ENCODE measurements around the gene PNMT. TPM values are rescaled to one million over a fixed set of nuclear protein-coding genes. Genes with fewer than 3 reads are reported as not detected.

The PNMT gene
- total and polyA plus RNA-seq, 2 of the 13 experiments (the other 11 are each of a cell fraction or from before 2014, with no cell fraction given) = 0.25 TPM; not detected in 1

- TF ChIP-seq ZNF646 (CRISPR knock-in tag; IDR thresholded peaks at IDR 0.05) = no peak
- TF ChIP-seq ZNF343 (CRISPR knock-in tag; IDR thresholded peaks at IDR 0.05) = 0 out of 2 replicates have a peak, but pooled peaks have one; percentile 18
- 0 out of 2 replicates have a peak, but pooled peaks have one; percentile 34 for TF ChIP-seq ZGPAT (CRISPR knock-in tag; IDR thresholded peaks at IDR 0.05)
- no peak for TF ChIP-seq CENPT (CRISPR knock-in tag; IDR thresholded peaks at IDR 0.05; ENCODE audit: low read depth)
- no peak for TF ChIP-seq ELK4 (CRISPR knock-in tag; IDR thresholded peaks at IDR 0.05; ENCODE audit: borderline replicate concordance)
- TF ChIP-seq THYN1 (CRISPR knock-in tag; IDR thresholded peaks at IDR 0.05; ENCODE audit: borderline replicate concordance, low read depth) = no peak
- peak; percentile 57; the same call in 1 of the 2 replicates for TF ChIP-seq ZNF331 (CRISPR knock-in tag; IDR thresholded peaks at IDR 0.05)
- TF ChIP-seq ZNF788 (CRISPR knock-in tag; IDR thresholded peaks at IDR 0.05; ENCODE audit: borderline replicate concordance) = peak; percentile 57; the same call in 1 of the 2 replicates
- TF ChIP-seq PRMT3 (CRISPR knock-in tag; IDR thresholded peaks at IDR 0.05; ENCODE audit: borderline replicate concordance, low read depth) = no peak
- no peak for TF ChIP-seq PHF21A (CRISPR knock-in tag; IDR thresholded peaks at IDR 0.05)
- TF ChIP-seq NR0B2 (CRISPR knock-in tag; IDR thresholded peaks at IDR 0.05) = 0 out of 2 replicates have a peak, but pooled peaks have one; percentile 0
- no peak for TF ChIP-seq FOXA3 (CRISPR knock-in tag; IDR thresholded peaks at IDR 0.05)
- no peak for TF ChIP-seq SP1 (IDR thresholded peaks at IDR 0.05)
- no peak for TF ChIP-seq SP1 (CRISPR knock-in tag; IDR thresholded peaks at IDR 0.05)
- TF ChIP-seq BRD4 (CRISPR knock-in tag; IDR thresholded peaks at IDR 0.05) = no peak
- TF ChIP-seq WIZ (CRISPR knock-in tag; IDR thresholded peaks at IDR 0.05) = no peak
- no peak for TF ChIP-seq ZNF781 (CRISPR knock-in tag; IDR thresholded peaks at IDR 0.05; ENCODE audit: borderline replicate concordance, not compliant biosample characterization)
- peak; percentile 90 for TF ChIP-seq PATZ1 (CRISPR knock-in tag; IDR thresholded peaks at IDR 0.05)
- no peak for TF ChIP-seq HCFC1 (IDR thresholded peaks at IDR 0.05; ENCODE audit: low read depth, low read length)
Measured at GRCh38 chr17:39699818-39700147, 31.5 kb downstream of the PNMT start, which contains the start of gene ERBB2 (continued).
